GM18507 (cell line): Measurements from ENCODE around the gene FOXO3.
A peak's percentile ranks its signal among the peaks of the same experiment; 100 is the strongest.
"Not testable (repeated sequence)": the region's sequence is repeated elsewhere in the genome, so short reads cannot be mapped to it uniquely, and the experiment has no call there.

Experiments
- DNase-seq: peaks from one replicate; pipeline ENCODE4 v3.0.0; 2011; ENCODE audit warnings: low read depth; ENCODE audit not compliant: insufficient read length; ENCODE audit errors: extremely low spot score
- FAIRE-seq: peaks from 2 replicates; lab custom pipeline; 2011; peaks lifted over from hg19 to GRCh38; lab: Jason Lieb, UNC

FOXO3 gene

GRCh38 chr6:108550256-108550655 lies 10.5 kb upstream of the FOXO3 start:
- no peak for FAIRE-seq
- no peak for DNase-seq

DNA sequence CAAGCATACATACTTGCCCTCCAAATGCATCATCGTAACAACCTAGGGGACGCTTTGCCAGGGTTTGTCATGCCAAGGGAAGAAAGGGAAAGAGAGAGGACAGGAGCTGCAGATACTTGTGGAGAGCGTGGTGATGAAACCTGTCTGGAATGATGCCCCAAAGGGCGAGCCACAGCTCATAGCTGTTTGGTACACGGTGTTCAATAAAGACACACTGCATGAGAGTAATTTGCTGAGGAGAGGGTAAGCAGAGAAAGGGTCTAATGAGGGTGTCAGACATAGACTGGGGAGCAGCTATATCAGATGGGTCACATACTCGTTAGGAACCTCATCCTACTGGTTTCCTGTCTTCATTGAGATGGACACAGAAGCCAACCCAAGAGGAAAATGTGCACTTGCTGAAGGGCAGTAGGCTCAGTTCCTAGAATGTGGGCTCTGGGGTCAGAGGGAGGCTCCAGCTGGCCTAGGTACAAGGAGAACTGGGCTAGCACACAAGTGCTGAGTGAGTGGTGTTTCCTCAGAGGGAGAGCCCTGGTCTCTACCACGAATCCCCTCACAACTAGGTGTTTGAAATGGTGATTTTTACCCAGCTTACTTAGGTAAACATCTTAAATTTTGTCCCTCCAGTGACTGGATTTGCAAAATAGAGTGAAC lies 5.2 kb upstream of the FOXO3 start:
- no peak for FAIRE-seq
- no peak for DNase-seq

GRCh38 chr6:108556250-108556649 lies 4.5 kb upstream of the FOXO3 start:
- DNase-seq = no peak
- FAIRE-seq = no peak

DNA sequence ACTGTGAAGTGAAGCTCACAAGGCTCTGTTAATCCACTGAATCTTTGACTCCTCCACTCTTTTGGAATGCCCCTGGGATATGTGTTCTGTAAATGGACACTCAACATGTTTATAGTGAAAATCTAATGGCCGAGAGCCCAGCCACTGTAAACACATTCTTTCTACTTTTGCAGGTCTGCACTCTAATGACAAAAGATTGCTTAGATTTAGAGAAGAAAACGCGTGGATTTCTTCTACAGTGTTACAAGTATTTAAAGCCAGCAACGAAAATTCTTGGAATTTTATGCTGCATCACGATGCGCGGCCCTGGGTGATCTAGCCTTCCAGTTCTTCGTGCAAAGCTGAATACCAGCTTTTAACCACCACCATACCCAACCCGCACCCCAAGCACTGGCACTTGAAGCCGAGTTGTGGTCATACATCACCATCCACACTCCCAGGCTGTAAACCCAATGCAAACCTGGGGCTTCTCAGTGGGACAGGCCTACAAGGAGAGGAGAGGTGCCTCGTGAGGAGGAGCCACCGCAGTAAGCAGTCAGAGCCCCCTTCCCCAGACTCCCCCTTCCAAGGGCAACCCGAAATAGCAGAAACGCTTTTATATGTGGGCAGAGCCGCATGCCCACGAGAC lies 3.7 kb upstream of the FOXO3 start:
- no peak for DNase-seq

DNA sequence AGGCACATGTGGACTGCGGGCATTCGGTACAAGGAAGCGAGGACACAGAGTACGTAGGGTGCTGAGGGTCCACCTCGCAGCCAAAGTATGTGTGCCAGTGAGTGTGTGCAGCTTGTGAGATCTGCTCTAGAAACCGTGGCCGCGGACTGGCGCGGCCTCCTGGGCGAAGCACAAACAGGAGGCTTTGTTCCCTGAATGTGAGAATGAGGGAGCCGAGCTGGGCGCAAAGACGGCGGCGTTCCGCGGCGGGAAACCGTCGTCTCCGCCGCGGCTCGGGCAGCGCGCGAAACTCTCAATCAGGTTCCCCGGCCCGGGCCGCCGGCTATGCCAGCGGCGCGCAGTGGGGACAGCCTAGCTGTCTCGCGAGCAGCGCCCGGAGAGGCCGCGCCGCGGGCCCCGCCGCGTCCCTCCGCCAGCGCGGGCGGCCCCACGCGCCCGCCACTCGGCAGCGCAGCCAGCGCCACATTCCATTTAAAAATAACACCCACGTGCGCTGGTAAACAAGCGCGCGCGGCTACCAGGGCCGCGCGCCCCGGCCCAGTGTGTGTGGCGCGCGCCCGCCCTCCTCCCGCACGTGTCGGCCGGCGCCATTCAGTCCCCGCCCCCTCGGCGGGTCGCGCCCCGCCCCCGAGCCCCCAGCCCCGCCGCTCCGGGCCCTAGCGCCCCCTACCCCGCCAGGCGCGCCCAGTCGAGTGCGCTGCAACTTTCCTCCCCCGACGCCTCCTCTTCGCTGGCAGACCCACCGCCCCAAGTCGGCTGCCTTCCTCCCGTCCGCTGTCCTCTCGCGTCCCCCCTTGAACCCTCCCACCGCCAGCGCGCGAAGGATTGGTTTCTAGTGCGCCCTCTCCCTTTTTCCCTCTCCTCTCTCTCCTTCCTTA lies 3.0 kb upstream of the FOXO3 start:
- FAIRE-seq (no peak), DNase-seq (no peak)

More for the DNA sequence above, 3.7 kb upstream of the FOXO3 start:
- no peak for FAIRE-seq

DNA sequence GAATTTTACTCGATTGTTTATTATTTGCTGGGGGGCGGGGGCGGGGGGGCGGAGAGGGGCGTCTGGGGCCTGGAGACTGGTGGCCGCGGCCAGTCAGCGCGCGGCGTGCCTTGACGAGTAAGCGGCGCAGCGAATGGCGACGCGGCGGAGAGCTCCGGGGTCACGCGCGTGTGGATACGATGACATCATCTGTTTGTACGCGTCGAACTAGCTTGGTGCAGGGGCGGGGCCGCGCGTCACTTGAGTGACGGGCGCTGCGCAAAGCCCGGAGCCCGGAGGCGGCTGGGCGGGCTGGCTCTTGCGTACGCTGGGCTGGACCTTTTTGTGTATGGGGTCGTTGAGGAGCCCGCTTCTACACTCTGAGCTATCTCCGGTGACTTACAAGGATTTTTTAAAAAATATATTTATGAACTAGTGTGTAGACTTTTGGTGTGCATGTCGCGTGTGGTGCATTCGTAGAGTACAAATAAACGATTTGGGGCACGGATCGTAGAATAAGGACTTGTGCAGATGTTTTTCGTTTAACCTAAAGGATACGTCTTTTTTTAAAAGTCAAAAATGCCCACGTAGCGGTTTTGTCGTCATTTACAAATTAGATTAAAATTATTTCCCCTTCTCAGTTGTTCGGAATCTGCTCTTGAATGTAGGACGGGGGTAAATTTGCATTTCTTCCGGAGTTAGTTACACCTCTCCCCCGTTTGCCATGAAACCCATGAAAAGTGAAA lies 2.2 kb upstream of the FOXO3 start:
- FAIRE-seq = peak; percentile 81

GRCh38 chr6:108559097-108559883 lies 1.4 kb upstream of the FOXO3 start:
- no peak for DNase-seq
- peak; percentile 9 for FAIRE-seq

More for the DNA sequence above, 2.2 kb upstream of the FOXO3 start:
- peak; percentile 62 for DNase-seq

GRCh38 chr6:108559884-108560462 lies 744 bp upstream of the FOXO3 start:
- FAIRE-seq = no peak
- DNase-seq = no peak

- DNase-seq, FAIRE-seq: not testable (repeated sequence)
Measured at GRCh38 chr6:108561309-108561647, 561 bp downstream of the FOXO3 start.

- FAIRE-seq (no peak), DNase-seq (no peak)
Measured at GRCh38 chr6:108561742-108562502, 1.2 kb downstream of the FOXO3 start.

DNA sequence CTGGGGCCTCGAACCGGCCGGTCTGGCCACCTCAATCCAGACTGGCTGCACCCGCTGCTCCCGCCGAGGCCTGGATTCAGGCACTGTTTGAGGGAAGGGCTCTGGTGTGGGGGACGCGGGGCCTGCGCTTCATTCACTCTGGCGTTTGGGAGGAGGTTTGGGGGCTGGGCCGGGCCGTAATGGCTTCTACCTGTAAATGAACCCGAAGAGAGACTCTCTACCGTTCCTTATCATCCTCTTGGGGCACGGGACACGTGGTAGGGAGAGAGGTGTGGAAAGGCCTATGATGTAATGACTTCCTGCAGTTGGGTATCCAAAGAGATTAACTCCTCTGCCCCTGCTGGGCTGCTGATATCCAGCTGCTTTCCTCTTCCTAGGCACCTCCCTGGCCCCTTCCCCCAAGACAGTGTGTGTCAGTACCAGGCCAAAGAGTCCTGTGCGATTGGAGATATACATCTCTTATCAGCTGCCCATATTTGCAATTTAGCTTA lies 1.8 kb downstream of the FOXO3 start:
- no peak for DNase-seq
- FAIRE-seq = no peak

- DNase-seq (no peak), FAIRE-seq (no peak)
Measured at GRCh38 chr6:108563292-108563691, 2.6 kb downstream of the FOXO3 start.

DNA sequence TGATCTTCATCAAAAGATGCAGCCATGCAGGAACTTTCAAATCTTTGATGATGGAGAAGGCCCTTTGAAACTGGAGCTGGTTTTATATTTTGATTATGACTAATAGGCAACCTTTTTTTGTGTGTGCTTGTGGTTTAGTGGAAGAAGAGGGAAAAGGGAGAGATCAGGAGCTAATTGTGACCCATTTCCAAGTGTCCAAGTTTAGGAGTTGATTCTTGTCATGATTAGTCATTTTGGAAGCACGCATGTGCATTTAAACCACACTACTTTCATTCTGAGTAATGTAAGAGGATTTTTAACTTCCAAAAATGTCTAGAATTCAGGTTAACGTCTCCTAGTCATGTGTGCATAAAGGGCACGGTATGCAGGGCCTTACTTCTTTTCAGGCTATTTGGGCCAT lies 3.5 kb downstream of the FOXO3 start:
- DNase-seq (no peak), FAIRE-seq (peak; percentile 70)

DNA sequence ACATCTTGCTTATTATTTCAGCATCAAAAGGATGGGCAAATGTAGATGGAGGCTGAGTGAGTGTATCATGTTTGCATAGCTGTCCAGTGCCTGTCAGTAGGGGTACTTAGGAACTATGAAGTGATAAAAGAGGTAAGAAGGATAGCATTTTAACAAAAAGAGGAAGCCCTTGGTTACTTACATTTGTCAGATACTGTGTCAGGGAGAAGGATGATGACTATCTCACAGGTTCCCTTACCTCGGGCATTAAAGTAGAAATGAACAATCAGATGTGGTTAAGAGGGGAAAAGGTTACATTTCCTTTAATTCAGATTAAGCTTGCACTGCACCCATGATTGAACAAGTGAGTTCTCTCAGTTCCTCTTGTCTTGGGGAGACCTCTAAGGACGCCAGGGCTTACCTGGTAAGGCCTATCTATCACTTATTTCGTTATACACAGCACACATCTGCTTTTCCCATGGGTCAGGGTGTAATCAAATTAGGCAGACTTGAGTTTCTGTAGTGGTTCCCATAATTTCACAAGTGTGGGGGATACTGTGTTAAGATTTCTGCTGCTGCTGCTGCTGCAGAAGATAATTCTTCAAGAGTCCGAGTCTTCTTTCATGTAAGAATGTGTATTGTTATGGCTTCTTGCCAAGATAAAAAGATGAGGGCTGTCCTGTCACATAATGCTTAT lies 4.5 kb downstream of the FOXO3 start:
- DNase-seq (no peak), FAIRE-seq (peak; percentile 88)

- FAIRE-seq (peak; percentile 76), DNase-seq (no peak)
Measured at GRCh38 chr6:108565893-108566292, 5.2 kb downstream of the FOXO3 start.

DNA sequence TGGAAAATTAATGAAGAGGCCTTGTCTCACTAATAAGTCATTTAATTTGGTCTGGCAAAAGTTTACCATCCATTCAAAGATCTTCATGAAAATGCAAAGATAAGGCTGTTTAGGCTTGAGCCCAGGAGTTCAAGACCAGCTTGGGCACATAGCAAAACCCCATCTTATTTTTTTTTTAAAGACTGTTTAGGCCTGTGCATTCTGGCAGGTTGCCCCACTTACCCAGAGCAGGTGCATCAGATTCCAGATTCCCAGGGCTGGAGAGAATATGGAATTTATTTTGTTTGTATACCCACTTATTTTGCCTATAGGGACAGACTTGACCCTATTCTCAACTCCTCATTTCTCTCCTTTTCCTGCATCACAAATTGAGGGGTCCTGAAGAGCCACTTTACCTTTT lies 5.7 kb downstream of the FOXO3 start:
- FAIRE-seq (no peak), DNase-seq (no peak)

GRCh38 chr6:108568101-108568500 lies 7.4 kb downstream of the FOXO3 start:
- FAIRE-seq (no peak), DNase-seq (no peak)
